ENCODE results near the gene LYZ. TPM values are rescaled to one million over a fixed set of nuclear protein-coding genes. Genes with fewer than 3 reads are reported as not detected.

The LYZ gene
- total RNA-seq, 2 donors from 2014 or later = 0.37 TPM; not detected in 1

DNA sequence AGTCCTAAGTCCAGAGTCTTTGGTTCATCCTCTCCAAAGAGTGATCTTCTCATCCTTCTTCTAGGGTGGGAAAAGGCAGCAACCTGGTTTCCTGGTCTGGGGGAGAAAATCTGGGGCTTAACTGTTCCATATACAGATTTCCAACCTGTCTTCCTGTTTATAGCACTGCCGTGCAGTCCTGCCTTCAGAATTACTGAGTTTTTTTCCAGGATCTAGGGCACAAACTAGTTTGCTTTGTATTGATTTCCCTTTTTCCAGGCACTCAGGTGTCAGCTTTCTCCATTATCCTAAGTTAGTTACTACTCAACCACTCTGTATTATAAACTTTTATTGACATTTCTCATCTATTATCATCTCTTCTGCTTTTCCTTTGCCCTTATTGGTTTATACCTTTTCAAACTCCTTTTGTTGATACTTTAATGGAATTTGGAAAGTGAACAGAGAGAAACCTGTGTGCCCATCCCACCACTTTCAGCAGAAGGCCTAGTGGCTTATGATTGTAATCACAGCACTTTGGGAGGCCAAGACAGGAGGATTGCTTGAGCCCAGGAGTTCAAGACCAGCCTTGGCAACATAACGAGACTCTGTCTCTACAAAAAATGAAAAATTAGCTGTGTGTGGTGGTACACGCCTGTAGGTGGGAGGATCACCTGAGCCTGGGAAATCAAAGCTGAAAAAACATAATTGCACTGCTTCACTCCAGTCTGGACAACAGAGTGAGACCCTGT, 4.1 kb upstream of the LYZ start:
- Mint-ChIP-seq H3K27ac (no peak overlapping the region), H3K36me3 (ENCODE audit: insufficient read depth in 2 of 2) (no peaks in the 10 kb centered on the region), H3K9me3 (no peaks in the 10 kb centered on the region), H3K4me1 (ENCODE audit: low read depth) (no peaks in the 10 kb centered on the region), H3K4me3 (no peak overlapping the region), H3K27me3 (ENCODE audit: low read depth) (no peaks in the 10 kb centered on the region)
- ATAC-seq (replicated peaks in 1 of 2) (no peak), DNase-seq (no peak)

DNA sequence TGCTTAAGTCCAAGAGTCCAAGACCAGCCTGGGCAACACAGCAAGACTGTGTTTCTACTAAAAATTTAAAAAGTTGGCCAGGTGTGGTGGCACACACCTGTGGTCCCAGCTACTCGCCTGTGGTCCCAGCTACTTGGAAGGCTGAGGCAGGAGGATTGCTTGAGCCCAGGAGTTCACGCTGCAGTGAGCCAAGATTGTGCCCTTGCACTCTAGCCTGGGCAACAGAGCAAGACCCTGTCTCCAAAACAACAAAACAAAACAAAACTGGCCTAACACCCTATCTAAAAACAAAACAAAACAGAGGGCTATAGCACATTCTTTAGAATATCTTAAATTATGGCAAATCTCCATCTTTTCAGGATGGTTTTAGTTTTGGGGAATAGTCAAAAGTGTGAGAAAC, 3.1 kb upstream of the LYZ start:
- H3K4me3 Mint-ChIP-seq = no peak overlapping the region
- no peaks in the 10 kb centered on the region for H3K9me3 Mint-ChIP-seq
- no peaks in the 10 kb centered on the region for H3K27me3 Mint-ChIP-seq (ENCODE audit: low read depth)
- no peaks in the 10 kb centered on the region for H3K4me1 Mint-ChIP-seq (ENCODE audit: low read depth)
- no peak for ATAC-seq (replicated peaks in 1 of 2)
- no peaks in the 10 kb centered on the region for H3K36me3 Mint-ChIP-seq (ENCODE audit: insufficient read depth in 2 of 2)
- no peak overlapping the region for H3K27ac Mint-ChIP-seq
- no peak for DNase-seq

DNA sequence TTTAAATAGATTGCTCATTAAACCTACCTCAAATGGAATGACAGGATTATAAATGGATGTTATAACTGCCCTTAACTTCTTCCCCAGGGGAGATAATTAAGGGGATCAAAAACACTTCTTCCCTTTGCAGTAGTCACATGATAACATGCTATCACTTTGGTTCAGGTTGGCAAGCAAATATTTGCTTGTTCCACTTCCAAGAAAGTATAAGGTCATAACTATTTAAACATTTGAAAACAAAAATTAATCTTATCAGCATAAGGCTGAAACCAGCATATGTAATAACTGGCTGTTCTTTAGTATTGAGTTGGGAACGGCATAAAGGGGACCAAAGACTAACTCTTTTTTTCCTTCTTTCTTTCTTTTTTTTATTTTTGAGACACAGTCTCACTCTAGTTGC, 2.4 kb upstream of the LYZ start:
- no peak overlapping the region for H3K4me3 Mint-ChIP-seq
- ATAC-seq (replicated peaks in 1 of 2) (no peak), DNase-seq (no peak)
- no peaks in the 10 kb centered on the region for H3K27me3 Mint-ChIP-seq (ENCODE audit: low read depth)
- H3K36me3 Mint-ChIP-seq (ENCODE audit: insufficient read depth in 2 of 2) = no peaks in the 10 kb centered on the region
- H3K27ac Mint-ChIP-seq = no peak overlapping the region
- H3K4me1 Mint-ChIP-seq (ENCODE audit: low read depth) = no peaks in the 10 kb centered on the region
- no peaks in the 10 kb centered on the region for H3K9me3 Mint-ChIP-seq

DNA sequence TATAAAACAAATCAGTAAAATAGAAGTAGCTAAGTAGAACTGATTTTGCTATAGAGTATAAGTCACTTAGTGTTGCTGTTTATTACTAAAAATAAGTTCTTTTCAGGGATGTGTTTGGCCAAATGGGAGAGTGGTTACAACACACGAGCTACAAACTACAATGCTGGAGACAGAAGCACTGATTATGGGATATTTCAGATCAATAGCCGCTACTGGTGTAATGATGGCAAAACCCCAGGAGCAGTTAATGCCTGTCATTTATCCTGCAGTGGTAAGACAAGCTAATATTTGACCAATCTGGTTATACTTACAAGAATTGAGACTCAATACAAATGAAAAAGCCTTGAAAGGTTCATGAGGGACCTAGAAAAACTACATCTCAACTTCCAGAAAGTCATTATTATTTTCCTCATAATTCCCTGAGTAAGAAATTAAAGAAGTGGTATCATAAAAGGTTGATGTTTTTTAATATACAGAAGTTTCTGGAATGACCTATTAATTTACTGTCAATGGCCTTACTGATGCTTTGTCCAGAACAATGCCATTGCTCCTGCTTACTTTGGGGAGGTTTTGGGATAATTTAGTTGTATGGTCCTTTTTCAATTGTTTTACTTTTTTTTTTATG, 1.9 kb downstream of the LYZ start:
- DNase-seq (no peak), ATAC-seq (replicated peaks in 1 of 2) (no peak)
- H3K4me3 Mint-ChIP-seq = no peak overlapping the region
- no peaks in the 10 kb centered on the region for H3K27me3 Mint-ChIP-seq (ENCODE audit: low read depth)
- no peaks in the 10 kb centered on the region for H3K4me1 Mint-ChIP-seq (ENCODE audit: low read depth)
- no peaks in the 10 kb centered on the region for H3K36me3 Mint-ChIP-seq (ENCODE audit: insufficient read depth in 2 of 2)
- no peak overlapping the region for H3K27ac Mint-ChIP-seq
- no peaks in the 10 kb centered on the region for H3K9me3 Mint-ChIP-seq

DNA sequence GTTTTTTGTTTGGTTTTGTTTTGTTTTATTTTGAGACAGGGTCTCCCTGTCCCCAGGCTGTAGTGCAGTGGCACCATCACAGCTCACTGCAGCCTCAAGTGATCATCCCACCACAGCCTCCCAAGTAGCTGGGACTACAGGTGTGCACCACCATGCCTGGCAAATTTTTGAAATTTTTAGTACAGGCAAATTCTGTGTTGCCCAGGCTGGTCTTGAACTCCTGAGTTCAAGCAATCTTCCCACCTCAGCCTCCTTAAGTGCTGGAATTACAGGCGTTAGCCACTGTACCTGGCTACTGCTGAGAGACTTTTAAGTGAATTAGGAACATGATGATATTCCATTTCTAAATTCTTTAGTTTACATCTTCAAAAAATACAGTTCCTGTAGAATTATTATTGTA, 2.6 kb downstream of the LYZ start:
- Mint-ChIP-seq H3K4me1 (ENCODE audit: low read depth) (no peaks in the 10 kb centered on the region), H3K4me3 (no peak overlapping the region), H3K9me3 (no peaks in the 10 kb centered on the region), H3K27ac (no peak overlapping the region), H3K27me3 (ENCODE audit: low read depth) (no peaks in the 10 kb centered on the region), H3K36me3 (ENCODE audit: insufficient read depth in 2 of 2) (no peaks in the 10 kb centered on the region)
- no peak for DNase-seq
- no peak for ATAC-seq (replicated peaks in 1 of 2)

DNA sequence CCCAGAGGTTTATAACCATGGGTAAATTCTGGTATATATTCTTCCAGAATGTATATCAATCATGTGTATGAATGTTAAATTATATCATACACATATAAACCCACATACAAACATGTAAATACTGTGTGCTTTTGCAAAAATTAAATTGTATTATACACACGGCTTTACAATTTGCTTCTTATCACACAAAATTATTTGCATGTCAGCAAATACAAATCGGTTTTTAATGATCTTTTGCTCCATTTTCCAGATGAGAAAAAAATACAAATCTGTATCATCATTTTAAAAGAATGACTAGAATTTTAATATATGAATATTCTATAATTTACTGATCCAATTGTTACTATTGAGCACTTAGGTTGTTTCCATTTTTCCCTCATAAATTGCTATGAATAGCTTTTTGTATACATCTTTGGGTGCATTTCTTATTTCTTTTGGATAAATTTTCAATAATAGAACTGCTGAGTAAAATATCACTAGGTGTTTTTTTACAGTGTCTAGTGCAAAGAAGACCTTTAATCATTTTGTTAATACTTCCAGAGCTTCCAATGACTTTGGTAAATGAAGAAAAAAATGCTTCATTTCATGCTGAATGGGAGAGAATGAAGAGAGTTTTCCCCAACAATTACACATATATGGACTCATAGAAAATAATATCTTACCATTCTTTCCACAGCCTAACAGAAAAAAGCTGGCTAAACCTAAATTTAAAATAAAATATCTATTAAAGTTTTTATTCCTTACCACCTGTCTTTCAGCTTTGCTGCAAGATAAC, 3.5 kb downstream of the LYZ start:
- Mint-ChIP-seq H3K27me3 (ENCODE audit: low read depth) (no peaks in the 10 kb centered on the region), H3K9me3 (no peaks in the 10 kb centered on the region), H3K4me3 (no peak overlapping the region), H3K4me1 (ENCODE audit: low read depth) (no peaks in the 10 kb centered on the region), H3K27ac (no peak overlapping the region), H3K36me3 (ENCODE audit: insufficient read depth in 2 of 2) (no peaks in the 10 kb centered on the region)
- no peak for DNase-seq
- no peak for ATAC-seq (replicated peaks in 1 of 2)

DNA sequence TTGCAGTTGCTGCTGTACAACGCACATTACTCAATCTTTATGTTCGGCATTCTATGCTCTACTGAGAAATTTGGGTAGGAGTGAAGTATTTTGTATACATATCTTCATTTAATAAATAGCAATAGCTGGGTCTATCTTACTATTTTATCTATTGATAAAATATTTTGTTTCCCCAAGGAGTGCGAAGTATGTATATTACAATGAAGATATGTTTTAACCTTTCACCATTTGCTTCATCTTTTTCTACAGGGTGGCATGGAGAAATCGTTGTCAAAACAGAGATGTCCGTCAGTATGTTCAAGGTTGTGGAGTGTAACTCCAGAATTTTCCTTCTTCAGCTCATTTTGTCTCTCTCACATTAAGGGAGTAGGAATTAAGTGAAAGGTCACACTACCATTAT, 4.7 kb downstream of the LYZ start:
- Mint-ChIP-seq H3K36me3 (ENCODE audit: insufficient read depth in 2 of 2) (no peaks in the 10 kb centered on the region), H3K9me3 (no peaks in the 10 kb centered on the region), H3K27me3 (ENCODE audit: low read depth) (no peaks in the 10 kb centered on the region), H3K4me1 (ENCODE audit: low read depth) (peaks cover 6% of the 10 kb centered on the region), H3K4me3 (no peak overlapping the region), H3K27ac (no peak overlapping the region)
- ATAC-seq (replicated peaks in 1 of 2) (no peak), DNase-seq (no peak)

DNA sequence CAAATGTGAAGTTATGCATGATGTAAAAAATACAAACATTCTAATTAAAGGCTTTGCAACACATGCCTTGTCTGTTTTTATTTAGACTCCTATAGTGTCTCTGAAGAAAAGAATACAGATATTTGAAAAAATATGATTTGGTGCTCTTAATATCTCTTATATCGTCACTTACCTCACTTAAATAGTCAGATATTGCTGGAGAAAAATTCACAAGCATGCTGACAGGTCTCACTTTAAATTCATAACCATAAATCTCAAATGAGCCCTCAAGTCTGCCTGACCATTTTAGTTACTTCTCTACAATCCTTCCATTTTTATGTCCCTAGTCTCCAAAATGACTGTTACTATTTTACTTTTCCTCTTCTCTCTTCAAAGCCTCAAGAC, 6.0 kb downstream of the LYZ start:
- no peak overlapping the region for H3K27ac Mint-ChIP-seq
- H3K4me1 Mint-ChIP-seq (ENCODE audit: low read depth) = peaks cover 18% of the 10 kb centered on the region
- no peak for ATAC-seq (replicated peaks in 1 of 2)
- H3K9me3 Mint-ChIP-seq = no peaks in the 10 kb centered on the region
- no peak overlapping the region for H3K4me3 Mint-ChIP-seq
- no peak for DNase-seq
- no peaks in the 10 kb centered on the region for H3K27me3 Mint-ChIP-seq (ENCODE audit: low read depth)
- H3K36me3 Mint-ChIP-seq (ENCODE audit: insufficient read depth in 2 of 2) = no peaks in the 10 kb centered on the region

DNA sequence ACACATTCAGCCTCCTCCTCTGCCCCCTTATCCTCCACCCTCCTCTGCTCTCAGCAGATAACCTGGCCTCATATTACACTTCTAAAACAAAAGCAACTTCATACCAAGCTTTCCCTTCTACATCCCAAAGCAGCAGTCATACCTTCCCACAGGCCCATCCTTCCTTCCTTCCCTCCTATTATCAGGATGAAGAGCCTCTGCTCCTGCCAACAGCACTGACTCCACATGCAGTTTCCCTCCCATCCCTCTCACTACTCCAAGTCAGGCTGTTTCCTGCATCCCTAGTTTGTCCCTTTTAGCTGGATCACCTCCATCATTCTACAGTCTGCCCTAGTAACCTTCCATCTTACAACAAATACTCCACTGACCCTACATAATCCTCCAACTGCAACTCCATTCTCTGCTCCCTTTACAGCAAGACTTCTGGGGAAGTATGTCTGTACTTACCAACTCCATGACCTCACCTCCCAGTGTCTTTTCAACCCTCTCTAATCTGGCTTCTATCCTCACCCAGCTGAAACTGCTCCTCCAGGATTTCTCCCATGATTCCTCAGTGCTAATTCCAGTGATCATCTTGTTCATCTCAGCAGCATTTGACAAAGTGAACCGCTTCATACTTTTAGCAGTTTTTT, 6.5 kb downstream of the LYZ start:
- H3K9me3 Mint-ChIP-seq = no peaks in the 10 kb centered on the region
- H3K36me3 Mint-ChIP-seq (ENCODE audit: insufficient read depth in 2 of 2) = no peaks in the 10 kb centered on the region
- no peak for ATAC-seq (replicated peaks in 1 of 2)
- no peak overlapping the region for H3K27ac Mint-ChIP-seq
- no peak for DNase-seq
- H3K4me3 Mint-ChIP-seq = no peak overlapping the region
- H3K27me3 Mint-ChIP-seq (ENCODE audit: low read depth) = no peaks in the 10 kb centered on the region
- H3K4me1 Mint-ChIP-seq (ENCODE audit: low read depth) = peaks cover 24% of the 10 kb centered on the region

DNA sequence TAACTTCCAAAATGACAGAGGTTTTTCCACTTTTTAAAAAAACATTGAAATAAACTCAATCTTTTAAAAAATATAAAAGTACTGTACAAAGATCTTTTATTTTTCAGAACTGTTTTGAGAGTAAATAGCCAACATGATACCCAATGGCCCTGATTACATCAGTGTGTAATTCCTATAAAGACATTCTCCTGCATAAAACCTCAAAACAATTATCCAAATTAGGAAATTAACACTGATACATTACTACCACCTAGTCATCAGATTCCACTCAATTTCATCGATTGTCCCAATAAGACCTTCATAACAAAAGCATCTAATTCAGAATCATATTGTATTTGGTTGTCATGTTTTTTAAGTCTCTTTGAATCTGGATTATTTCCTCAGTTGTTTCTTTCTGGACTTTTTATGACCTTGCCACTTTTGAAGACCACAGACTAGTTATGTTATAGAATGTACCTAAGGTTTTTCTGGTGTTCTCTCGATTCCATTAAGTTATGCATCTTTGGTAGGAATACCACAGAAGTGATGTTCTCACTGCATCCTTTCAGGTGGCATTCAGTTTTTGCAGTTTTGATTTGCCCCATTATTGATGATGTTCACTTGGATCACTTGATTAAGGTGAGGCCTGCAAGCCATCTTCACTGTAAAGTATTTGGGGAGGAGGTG, 7.3 kb downstream of the LYZ start:
- H3K4me3 Mint-ChIP-seq = no peak overlapping the region
- no peaks in the 10 kb centered on the region for H3K27me3 Mint-ChIP-seq (ENCODE audit: low read depth)
- ATAC-seq (replicated peaks in 1 of 2) = no peak
- no peaks in the 10 kb centered on the region for H3K9me3 Mint-ChIP-seq
- H3K36me3 Mint-ChIP-seq (ENCODE audit: insufficient read depth in 2 of 2) = peaks cover 0 to 2% of the 10 kb centered on the region in 2 donors
- H3K27ac Mint-ChIP-seq = no peak overlapping the region
- H3K4me1 Mint-ChIP-seq (ENCODE audit: low read depth) = peaks cover 24% of the 10 kb centered on the region
- no peak for DNase-seq

DNA sequence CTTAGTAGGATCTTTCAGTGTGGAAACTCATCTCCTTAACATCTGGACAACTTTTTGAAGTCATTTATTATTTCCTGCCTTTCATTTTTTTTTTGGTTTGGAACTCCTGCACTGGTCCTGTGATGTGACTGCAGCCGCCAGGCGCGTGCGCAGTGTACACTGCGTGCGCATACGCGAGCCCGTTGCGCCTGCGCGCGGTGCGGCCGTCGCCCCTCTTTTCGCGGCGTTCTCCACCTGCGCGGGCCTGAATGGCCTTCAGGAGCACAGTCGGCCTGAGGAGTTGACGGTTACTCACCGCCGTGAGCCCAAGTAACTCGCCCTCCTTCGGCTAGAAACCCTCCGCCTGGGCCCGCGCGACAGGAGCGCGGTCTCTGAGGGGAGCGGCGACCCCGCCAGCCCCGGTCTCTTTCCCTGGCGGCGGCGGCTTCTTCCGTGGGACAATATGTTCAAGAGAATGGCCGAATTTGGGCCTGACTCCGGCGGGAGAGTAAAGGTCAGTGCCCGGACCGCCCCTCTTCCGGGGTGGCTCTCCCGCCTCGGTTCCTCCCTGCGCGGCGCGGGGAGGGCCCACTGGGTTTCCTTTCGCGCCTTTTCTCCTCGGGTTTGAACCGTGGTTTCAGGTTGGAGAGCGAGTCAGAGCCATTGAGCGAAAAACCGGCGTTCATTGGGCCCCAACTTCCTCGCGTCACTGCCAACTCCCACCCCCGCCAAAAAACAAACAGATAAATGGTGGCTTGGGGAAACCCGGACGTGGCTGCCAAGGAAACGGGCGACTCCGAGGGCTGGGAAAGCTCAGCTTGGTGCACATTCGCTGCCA, 11.6 kb downstream of the LYZ start, which contains the start of gene YEATS4:
TSS of gene YEATS4 (plus strand) at position 213 of the 817 bp plus-strand sequence. CDS start at position 443, 230 bp downstream.
- peak; percentile 89 to 94 for DNase-seq
- no peaks in the 10 kb centered on the region for H3K9me3 Mint-ChIP-seq

DNA sequence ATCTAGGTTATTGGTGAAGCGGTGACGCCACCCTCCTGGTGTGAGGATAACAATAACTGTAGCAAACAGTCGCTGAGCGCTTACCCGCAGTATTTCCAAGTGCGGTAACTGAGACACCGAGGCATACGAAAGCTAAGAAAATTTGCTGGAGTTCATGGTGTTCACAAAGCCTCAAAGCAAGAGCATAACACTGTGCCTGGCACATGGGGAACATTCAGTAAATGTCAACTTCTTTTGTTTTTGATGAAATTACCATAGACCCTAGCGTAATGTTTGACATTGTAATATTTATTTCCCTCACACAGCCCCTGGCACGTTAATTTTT, 12.1 kb downstream of the LYZ start:
- peak overlapping the region; percentile 85 to 92 for H3K4me3 Mint-ChIP-seq
- DNase-seq (no peak), ATAC-seq (replicated peaks in 1 of 2) (no peak)
- peaks cover 33% of the 10 kb centered on the region for H3K4me1 Mint-ChIP-seq (ENCODE audit: low read depth)
- H3K27ac Mint-ChIP-seq = peak overlapping the region; percentile 95
- peaks cover 4 to 12% of the 10 kb centered on the region in 2 donors for H3K36me3 Mint-ChIP-seq (ENCODE audit: insufficient read depth in 2 of 2)
- no peaks in the 10 kb centered on the region for H3K27me3 Mint-ChIP-seq (ENCODE audit: low read depth)
- no peaks in the 10 kb centered on the region for H3K9me3 Mint-ChIP-seq

More for the DNA sequence above, 11.6 kb downstream of the LYZ start, which contains the start of gene YEATS4:
- peak; percentile 84 to 86 for ATAC-seq (replicated peaks in 1 of 2)
- H3K4me1 Mint-ChIP-seq (ENCODE audit: low read depth) = peaks cover 33% of the 10 kb centered on the region
- peak within 1 kb of the TSS; percentile 85 to 92 for H3K4me3 Mint-ChIP-seq
- H3K27ac Mint-ChIP-seq = peak within 1 kb of the TSS; percentile 95
- no peaks in the 10 kb centered on the region for H3K27me3 Mint-ChIP-seq (ENCODE audit: low read depth)
- peaks cover 4 to 12% of the 10 kb centered on the region in 2 donors for H3K36me3 Mint-ChIP-seq (ENCODE audit: insufficient read depth in 2 of 2)
